Adrenal gland (tissue), 5 donors: ENCODE results near the gene GLRA2.

Source experiments
- POLR2A ChIP-seq, 2 donors: fragments of 450-650 bp; IDR thresholded peaks; one replicate each; pipeline ENCODE4 v1.6.1; 2017; ENCODE audit warnings: antibody characterized with exemption in 2 of 2, mild to moderate bottlenecking in 2 of 2, moderate library complexity in 1 of 2
- TF ChIP-seq, protein P1 (sequence below), 6 experiments: fragments of 450-650 bp in 4 of 6; fragments of 200-600 bp in 2 of 6; sonication (generic) in 1 of 6; IDR thresholded peaks; 1 replicate in 5 of 6; 2 replicates in 1 of 6; pipeline versions ENCODE4 v1.5.1 to v1.8.0; 2016 to 2021; ENCODE audit warnings: antibody characterized with exemption in 6 of 6, mild to moderate bottlenecking in 2 of 6, moderate library complexity in 1 of 6
- donor health status: DM: no; HTN: no; CAD: no.

DNA sequence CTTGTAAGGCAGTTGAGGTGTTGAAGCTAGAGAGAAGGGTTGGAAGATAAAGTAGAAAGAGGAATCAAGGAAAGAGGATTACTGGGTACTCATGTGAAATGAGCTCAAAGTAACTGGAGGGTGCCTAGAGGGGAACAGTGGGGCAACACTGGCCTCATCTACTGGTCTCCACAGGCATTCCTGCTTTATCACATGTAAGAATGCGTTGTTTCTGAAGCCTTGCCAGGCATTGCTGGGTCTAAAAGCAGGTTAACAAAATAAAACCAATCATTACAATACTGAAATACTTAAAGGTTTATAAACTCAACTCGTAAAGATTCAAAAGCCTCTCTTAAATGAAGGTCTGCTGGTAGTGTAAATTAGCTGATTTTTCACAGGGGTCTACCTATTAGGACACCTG, 247.6 kb downstream of the GLRA2 start:
- TF ChIP-seq, protein P1, sequence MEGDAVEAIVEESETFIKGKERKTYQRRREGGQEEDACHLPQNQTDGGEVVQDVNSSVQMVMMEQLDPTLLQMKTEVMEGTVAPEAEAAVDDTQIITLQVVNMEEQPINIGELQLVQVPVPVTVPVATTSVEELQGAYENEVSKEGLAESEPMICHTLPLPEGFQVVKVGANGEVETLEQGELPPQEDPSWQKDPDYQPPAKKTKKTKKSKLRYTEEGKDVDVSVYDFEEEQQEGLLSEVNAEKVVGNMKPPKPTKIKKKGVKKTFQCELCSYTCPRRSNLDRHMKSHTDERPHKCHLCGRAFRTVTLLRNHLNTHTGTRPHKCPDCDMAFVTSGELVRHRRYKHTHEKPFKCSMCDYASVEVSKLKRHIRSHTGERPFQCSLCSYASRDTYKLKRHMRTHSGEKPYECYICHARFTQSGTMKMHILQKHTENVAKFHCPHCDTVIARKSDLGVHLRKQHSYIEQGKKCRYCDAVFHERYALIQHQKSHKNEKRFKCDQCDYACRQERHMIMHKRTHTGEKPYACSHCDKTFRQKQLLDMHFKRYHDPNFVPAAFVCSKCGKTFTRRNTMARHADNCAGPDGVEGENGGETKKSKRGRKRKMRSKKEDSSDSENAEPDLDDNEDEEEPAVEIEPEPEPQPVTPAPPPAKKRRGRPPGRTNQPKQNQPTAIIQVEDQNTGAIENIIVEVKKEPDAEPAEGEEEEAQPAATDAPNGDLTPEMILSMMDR (IDR thresholded peaks at IDR 0.05), result no peak
- no peak for TF ChIP-seq POLR2A (IDR thresholded peaks at IDR 0.05)
